Inferior parietal cortex (tissue), 1 donor: ENCODE data around the gene RER1.
"Not testable (repeated sequence)": the region's sequence is repeated elsewhere in the genome, so short reads cannot be mapped to it uniquely, and the experiment has no call there.

Source experiments
- DNase-seq: peaks from one replicate; pipeline ENCODE4 v3.0.0-alpha.2; 2016; ENCODE audit errors: extremely low spot score

The RER1 gene

GRCh38 chr1:2427976-2428375, 36.3 kb downstream of the RER1 start:
- DNase-seq: no peak

- DNase-seq: no peak
Measured at GRCh38 chr1:2428490-2428889, 36.8 kb downstream of the RER1 start.

- DNase-seq: no peak
Measured at GRCh38 chr1:2429780-2430591, 38.3 kb downstream of the RER1 start.

GRCh38 chr1:2430592-2430973, 38.9 kb downstream of the RER1 start:
- no peak for DNase-seq

GRCh38 chr1:2431103-2431502, 39.5 kb downstream of the RER1 start:
- DNase-seq: no peak

GRCh38 chr1:2431518-2431917, 39.9 kb downstream of the RER1 start:
- no peak for DNase-seq

GRCh38 chr1:2432441-2432844, 40.8 kb downstream of the RER1 start:
- DNase-seq: no peak

GRCh38 chr1:2433196-2433595, 41.6 kb downstream of the RER1 start:
- DNase-seq: no peak

- DNase-seq: no peak
Measured at GRCh38 chr1:2433936-2434655, 42.5 kb downstream of the RER1 start.

- DNase-seq: no peak
Measured at GRCh38 chr1:2435091-2435490, 43.5 kb downstream of the RER1 start.

- no peak for DNase-seq
Measured at GRCh38 chr1:2435746-2436355, 44.2 kb downstream of the RER1 start.

- no peak for DNase-seq
Measured at GRCh38 chr1:2436876-2437275, 45.2 kb downstream of the RER1 start.

GRCh38 chr1:2437617-2438016, 46.0 kb downstream of the RER1 start:
- DNase-seq: no peak

GRCh38 chr1:2438038-2438437, 46.4 kb downstream of the RER1 start:
- DNase-seq: no peak

- no peak for DNase-seq
Measured at GRCh38 chr1:2438641-2439040, 47.0 kb downstream of the RER1 start.

- no peak for DNase-seq
Measured at GRCh38 chr1:2439369-2439768, 47.7 kb downstream of the RER1 start.

- DNase-seq: not testable (repeated sequence)
Measured at GRCh38 chr1:2440346-2440745, 48.7 kb downstream of the RER1 start.

- no peak for DNase-seq
Measured at GRCh38 chr1:2441746-2442145, 50.1 kb downstream of the RER1 start.

GRCh38 chr1:2442661-2443060, 51.0 kb downstream of the RER1 start:
- no peak for DNase-seq

- no peak for DNase-seq
Measured at GRCh38 chr1:2443277-2444137, 51.9 kb downstream of the RER1 start.

GRCh38 chr1:2444138-2444591, 52.5 kb downstream of the RER1 start:
- DNase-seq: no peak
